Body of pancreas (tissue), 4 donors: ENCODE measurements around the gene C7orf25.

Experiments used
- CTCF ChIP-seq, 7 experiments: fragments of 450-650 bp in 4 of 7; fragments of 200-600 bp in 3 of 7; sonication (generic) in 3 of 7; IDR thresholded peaks; one replicate each; pipeline ENCODE4 v1.5.1; 2016 to 2019; ENCODE audit warnings: antibody characterized with exemption in 7 of 7
- POLR2A ChIP-seq, 3 donors: fragments of 450-650 bp; IDR thresholded peaks; one replicate each; pipeline ENCODE4 v1.6.1; 2016; ENCODE audit warnings: antibody characterized with exemption in 3 of 3, mild to moderate bottlenecking in 2 of 3

GRCh38 chr7:42877862-42878261 is 34.0 kb downstream of the C7orf25 start:
- no peak for TF ChIP-seq CTCF (IDR thresholded peaks at IDR 0.05)
- TF ChIP-seq POLR2A (IDR thresholded peaks at IDR 0.05) = no peak
